H1 (cell line): ENCODE measurements around the gene CACNB4. TPM values are rescaled to one million over a fixed set of nuclear protein-coding genes. Genes with fewer than 3 reads are reported as not detected.

Source experiments
- CBX8 ChIP-seq: fragments of 300-800, 300-1000 bp; sonication (generic); IDR thresholded peaks from 2 replicates; pipeline ENCODE4 v1.7.1; 2016; ENCODE audit warnings: low read depth, low read length, borderline replicate concordance
- EP300 ChIP-seq, 2 experiments: IDR thresholded peaks; 1 replicate in 1 of 2; 2 replicates in 1 of 2; pipeline ENCODE4 v1.6.1; 2011 to 2012; ENCODE audit warnings: low read depth in 2 of 2, low read length in 2 of 2, mild to moderate bottlenecking in 2 of 2, borderline replicate concordance in 1 of 2, inconsistent platforms in 1 of 2, moderate library complexity in 1 of 2
- EZH2 ChIP-seq: fragments of 200-600 bp; sonication (generic); IDR thresholded peaks from 2 replicates; pipeline ENCODE4 v1.7.1; 2012; ENCODE audit warnings: low read depth, mild to moderate bottlenecking, moderate library complexity, low read length, inconsistent platforms; ENCODE audit not compliant: severe bottlenecking
- JUN ChIP-seq: IDR thresholded peaks from 2 replicates; pipeline ENCODE4 v1.6.1; 2011; ENCODE audit warnings: low read depth, mild to moderate bottlenecking, improper control_type of control experiment, low read length
- RFX5 ChIP-seq: IDR thresholded peaks from 2 replicates; pipeline ENCODE4 v1.6.1; 2011; ENCODE audit warnings: low read depth, low read length, improper control_type of control experiment, borderline replicate concordance
- RNF2 ChIP-seq: fragments of 200-900, 300-1000 bp; sonication (generic); IDR thresholded peaks from 2 replicates; pipeline ENCODE4 v1.7.1; 2016; ENCODE audit warnings: borderline replicate concordance, low read depth, mild to moderate bottlenecking, antibody characterized with exemption, low read length; ENCODE audit not compliant: poor library complexity, severe bottlenecking; ENCODE audit errors: missing control alignments
- SUZ12 ChIP-seq: fragments of 200-600 bp; sonication (generic); IDR thresholded peaks from 2 replicates; pipeline ENCODE4 v1.6.1; 2012; ENCODE audit warnings: mild to moderate bottlenecking, inconsistent platforms, low read length, moderate library complexity, mixed read lengths
- TAF7 ChIP-seq: optimal IDR thresholded peaks from 2 replicates; pipeline ENCODE3; 2011; ENCODE audit warnings: low read depth, mild to moderate bottlenecking, inconsistent platforms, low read length, moderate library complexity, borderline replicate concordance
- polyA plus RNA-seq, 7 experiments: library from polyadenylated mRNA; depleted of rRNA in 3 of 7; stranded (reverse) in 5 of 7; unstranded in 2 of 7; fragments of >200 nt in 5 of 7; fragments of 200-250 nt in 2 of 7; gene quantifications; 1 replicate in 5 of 7; 2 replicates in 1 of 7; 4 replicates in 1 of 7; pipeline versions ENCODE4 v1.2.1 to v1.2.3, GENCODE V29; 2011 to 2013; ENCODE audit warnings: missing spikeins in 2 of 7, mixed read lengths in 2 of 7
- total RNA-seq: library from RNA; stranded (reverse); fragmentation: NEBNext Ultra II Directional; extraction: Animal tissue kit (Norgen Biotek cat#: 25700); gene quantifications from 2 replicates; pipeline ENCODE4 v1.2.1, GENCODE V29; 2021

Gene CACNB4
- total and polyA plus RNA-seq, 2 of the 8 experiments (the other 6 are each of a cell fraction or from before 2014, with no cell fraction given): 2.0 to 4.0 TPM

GRCh38 chr2:152054593-152054992 lies 44.3 kb downstream of the CACNB4 start (continued):
- TF ChIP-seq EP300 (IDR thresholded peaks at IDR 0.05; ENCODE audit: borderline replicate concordance in 1 of 2, low read depth in 2 of 2, low read length in 2 of 2) (no peak), CBX8 (no peak), RNF2 (no peak), RFX5 (no peak), JUN (no peak), EZH2 (no peak), SUZ12 (no peak), TAF7 (no peak)
